HFF-Myc (cell line): Measurements from ENCODE around the gene TFF1.

Experiments
- DNase-seq: peaks from one replicate; pipeline ENCODE4 v3.0.0-alpha.2; 2011; ENCODE audit warnings: low read depth; ENCODE audit errors: extremely low read depth
- H3K4me3 ChIP-seq: replicated peaks from 2 replicates; pipeline ENCODE4 v1.5.1; 2011; ENCODE audit warnings: low read depth, mild to moderate bottlenecking, control low read depth, low read length
- TF ChIP-seq, protein P1 (sequence below): IDR thresholded peaks from 2 replicates; pipeline ENCODE4 v1.5.1; 2012; ENCODE audit warnings: mild to moderate bottlenecking, low read depth, low read length, control low read depth; ENCODE audit errors: missing control alignments

The TFF1 gene

DNA sequence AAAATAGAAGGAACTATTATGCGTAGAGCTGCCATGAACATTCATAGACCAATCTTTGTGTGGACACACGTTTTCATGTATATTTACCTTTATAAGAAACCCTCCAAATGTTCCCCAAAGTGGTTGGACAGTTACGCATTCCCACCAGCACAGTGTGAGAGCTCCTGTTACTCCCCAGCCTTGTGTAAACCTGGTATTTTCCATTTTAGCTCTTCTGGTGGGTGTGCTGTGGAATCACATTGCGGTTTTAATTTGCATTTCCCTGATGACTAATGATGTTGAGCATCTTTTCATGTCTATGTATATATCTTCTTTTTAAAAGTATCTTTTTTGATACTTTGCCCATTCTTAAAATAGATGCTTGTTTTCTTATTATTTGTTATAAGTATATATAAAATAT, 34.2 kb upstream of the TFF1 start:
- TF ChIP-seq, protein P1, sequence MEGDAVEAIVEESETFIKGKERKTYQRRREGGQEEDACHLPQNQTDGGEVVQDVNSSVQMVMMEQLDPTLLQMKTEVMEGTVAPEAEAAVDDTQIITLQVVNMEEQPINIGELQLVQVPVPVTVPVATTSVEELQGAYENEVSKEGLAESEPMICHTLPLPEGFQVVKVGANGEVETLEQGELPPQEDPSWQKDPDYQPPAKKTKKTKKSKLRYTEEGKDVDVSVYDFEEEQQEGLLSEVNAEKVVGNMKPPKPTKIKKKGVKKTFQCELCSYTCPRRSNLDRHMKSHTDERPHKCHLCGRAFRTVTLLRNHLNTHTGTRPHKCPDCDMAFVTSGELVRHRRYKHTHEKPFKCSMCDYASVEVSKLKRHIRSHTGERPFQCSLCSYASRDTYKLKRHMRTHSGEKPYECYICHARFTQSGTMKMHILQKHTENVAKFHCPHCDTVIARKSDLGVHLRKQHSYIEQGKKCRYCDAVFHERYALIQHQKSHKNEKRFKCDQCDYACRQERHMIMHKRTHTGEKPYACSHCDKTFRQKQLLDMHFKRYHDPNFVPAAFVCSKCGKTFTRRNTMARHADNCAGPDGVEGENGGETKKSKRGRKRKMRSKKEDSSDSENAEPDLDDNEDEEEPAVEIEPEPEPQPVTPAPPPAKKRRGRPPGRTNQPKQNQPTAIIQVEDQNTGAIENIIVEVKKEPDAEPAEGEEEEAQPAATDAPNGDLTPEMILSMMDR, result no peak
- peak; percentile 22 for DNase-seq
- H3K4me3 ChIP-seq, result no peak overlapping the region

DNA sequence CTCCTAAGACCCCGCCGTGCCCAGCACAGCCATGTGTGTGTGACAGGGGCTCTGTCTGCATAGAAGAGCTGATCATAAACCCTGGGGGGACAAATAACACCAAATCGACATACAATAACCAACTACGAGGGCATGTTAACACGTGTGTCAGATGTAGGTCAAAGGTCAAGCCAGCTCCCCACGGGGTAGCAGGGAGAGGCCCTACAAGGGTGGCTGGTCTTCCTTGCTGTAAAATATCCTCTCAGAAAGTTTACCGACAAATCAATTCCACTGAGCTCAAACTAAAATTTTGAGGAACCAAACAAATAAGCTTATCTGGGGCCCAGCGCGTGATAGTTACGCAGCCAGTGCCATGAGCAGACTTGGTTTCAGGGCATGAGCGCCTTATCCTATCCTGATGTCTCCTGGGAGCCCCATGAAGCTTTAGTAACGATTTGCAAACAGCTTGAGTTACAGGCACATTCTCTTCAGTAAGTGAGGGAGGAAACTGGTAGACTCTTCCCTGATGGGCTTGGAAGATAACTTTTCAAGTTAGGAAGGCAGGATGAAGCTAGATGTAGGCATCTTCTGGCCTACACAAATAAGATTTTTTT, 32.2 kb upstream of the TFF1 start:
- H3K4me3 ChIP-seq, result no peak overlapping the region
- no peak for DNase-seq
- TF ChIP-seq, protein P1, result no peak

DNA sequence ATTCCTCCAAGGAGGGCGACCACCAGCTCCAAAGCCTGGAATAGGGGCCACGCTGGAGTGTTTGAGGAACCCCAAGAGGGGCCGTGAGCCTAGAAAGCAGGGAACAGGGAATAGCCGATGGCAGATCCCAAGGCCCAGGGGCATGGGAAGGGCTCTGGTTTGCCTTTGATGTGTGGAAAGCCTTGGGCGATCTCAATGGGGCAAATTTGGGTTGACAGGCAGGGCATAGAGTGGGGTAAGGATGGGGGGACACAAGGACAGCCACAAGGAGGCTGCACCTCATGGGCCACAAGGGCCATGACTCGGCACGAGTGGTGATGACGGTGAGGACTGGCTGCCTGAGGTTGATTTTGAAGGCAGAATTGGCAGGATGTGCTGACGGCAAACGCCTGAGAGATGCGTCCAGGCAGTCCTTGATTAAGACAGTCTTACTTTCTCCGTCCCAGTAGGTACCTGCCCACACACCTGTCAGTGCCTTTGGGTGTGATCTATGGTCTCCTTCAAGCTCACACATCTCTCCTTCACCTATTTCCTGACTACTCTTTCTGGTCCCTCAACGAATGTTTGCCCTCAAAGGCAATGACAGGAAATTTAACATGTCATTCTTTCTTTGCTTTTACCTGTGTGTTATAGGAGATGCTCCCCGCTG, 31.5 kb upstream of the TFF1 start:
- no peak for DNase-seq
- H3K4me3 ChIP-seq, result no peak overlapping the region
- TF ChIP-seq, protein P1, result no peak

DNA sequence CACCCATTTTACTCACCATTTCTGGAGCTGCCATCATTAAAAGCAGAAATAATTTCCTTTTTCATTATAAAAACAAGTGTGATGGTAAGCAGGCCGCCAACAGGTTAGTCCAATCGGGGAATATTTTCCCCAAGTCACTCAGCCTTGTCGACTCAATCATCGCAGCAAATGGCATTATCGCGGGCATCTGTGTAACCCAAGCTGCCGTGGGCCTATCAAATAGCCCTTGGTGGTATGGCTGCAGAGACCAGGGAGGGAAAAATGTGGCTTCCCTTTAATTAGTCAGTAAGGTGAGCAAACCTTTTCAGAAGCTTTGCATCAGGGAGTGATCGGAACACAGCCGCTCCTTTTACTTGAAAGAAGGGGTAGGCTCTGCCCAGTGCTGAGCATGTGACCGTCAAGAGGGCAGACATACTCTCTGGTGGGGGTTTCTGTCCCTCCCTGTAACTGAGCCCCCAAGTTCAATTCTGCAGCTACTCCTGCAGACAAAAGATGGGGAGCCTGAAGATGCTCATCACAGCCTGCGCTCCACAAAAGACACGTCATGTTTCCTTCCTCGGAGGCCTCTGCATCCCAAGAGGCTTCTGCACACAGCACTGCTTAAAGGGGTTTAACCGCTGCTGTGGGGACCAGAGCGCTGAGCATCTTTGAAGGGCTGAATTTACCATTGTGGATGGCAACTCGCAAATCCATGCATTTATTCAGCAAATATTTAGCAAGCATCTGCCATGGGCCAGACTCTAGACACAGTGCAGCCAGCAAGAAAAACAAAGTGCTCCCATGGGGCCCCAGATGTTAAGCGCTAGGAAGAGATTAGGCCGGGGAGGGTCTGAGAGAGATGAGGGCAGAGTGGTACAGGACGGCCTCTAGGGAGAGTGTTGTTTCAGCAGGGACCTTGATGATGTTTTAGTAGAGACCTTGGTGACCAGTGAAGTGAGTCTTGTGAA, 30.7 kb upstream of the TFF1 start:
- TF ChIP-seq, protein P1, result no peak
- DNase-seq, result no peak
- no peak overlapping the region for H3K4me3 ChIP-seq

DNA sequence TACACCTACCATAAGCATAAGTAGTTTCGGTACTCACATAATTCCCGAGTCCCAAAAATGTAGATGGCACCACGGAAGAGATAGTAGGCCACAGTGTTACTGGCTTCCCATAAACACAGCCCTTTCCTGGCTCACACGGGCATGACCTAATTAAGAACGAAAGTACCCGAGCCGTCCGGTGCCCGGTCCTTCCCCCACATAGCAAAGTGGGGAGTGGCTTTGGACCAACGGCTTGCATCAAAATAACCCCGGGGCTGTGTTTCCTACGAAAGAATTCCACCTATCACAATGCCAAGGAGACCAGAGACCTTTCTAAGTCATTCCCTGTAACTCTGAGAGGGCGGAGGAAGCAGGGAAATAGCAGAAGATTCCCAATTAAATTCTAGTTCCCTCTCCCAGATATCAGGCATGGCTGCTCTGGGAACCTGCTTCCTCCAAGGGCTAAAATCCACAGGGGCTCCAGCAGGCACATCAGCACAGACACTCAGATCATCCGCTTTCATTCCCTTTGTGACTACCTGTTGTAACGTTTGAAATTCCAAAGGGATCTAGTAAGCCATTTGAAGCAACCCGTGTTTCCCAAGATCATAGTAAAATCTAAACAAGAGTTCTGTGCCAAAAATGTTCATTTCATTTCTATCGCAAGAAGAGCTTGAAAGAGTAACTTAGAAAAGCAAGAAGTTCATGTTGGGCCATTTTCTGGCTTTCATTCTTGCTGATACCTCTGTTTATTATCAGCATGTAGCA, 29.7 kb upstream of the TFF1 start, which contains the start of gene TMPRSS3:
Gene TMPRSS3 (minus strand): TSS at position 148 of the 747 bp plus-strand sequence. CDS start 635 bp downstream, outside the sequence.
- DNase-seq, result no peak
- no peak within 1 kb of the TSS for H3K4me3 ChIP-seq

More for the DNA sequence above, 29.7 kb upstream of the TFF1 start, which contains the start of gene TMPRSS3:
- TF ChIP-seq, protein P1, result no peak
